RWPE2 (cell line): Measurements from ENCODE around the gene PRDM16.

Experiments
- ATAC-seq: fragments of 200-7000 bp; cut with Tn5 transposase; 3 replicates; pipeline ENCODE4 v1.9.1; 2021; ENCODE audit warnings: low read depth
- DNase-seq: peaks from one replicate; pipeline ENCODE4 v3.0.0-alpha.2; 2020; ENCODE audit warnings: low spot score
- H3K27ac ChIP-seq: fragments of 450-650 bp; 2 replicates; pipeline ENCODE4 v1.5.1; 2017; ENCODE audit warnings: mild to moderate bottlenecking; ENCODE audit not compliant: poor library complexity, severe bottlenecking
- H3K27me3 ChIP-seq: fragments of 250-450 bp; sonication (Bioruptor Pico); 2 replicates; pipeline ENCODE4 v1.5.1; 2021; ENCODE audit warnings: mild to moderate bottlenecking, moderate library complexity; ENCODE audit not compliant: insufficient read depth, poor library complexity, severe bottlenecking
- H3K36me3 ChIP-seq: fragments of 250-450 bp; sonication (Bioruptor Pico); 2 replicates; pipeline ENCODE4 v1.5.1; 2020; ENCODE audit warnings: low read depth, mild to moderate bottlenecking, moderate library complexity
- H3K4me1 ChIP-seq: fragments of 250-450 bp; sonication (Bioruptor Pico); 2 replicates; pipeline ENCODE4 v1.5.1; 2021; ENCODE audit warnings: mild to moderate bottlenecking, moderate library complexity; ENCODE audit not compliant: insufficient read depth, poor library complexity, severe bottlenecking
- H3K4me3 ChIP-seq: fragments of 250-450 bp; sonication (Bioruptor Pico); 2 replicates; pipeline ENCODE4 v1.5.1; 2021; ENCODE audit warnings: mild to moderate bottlenecking, moderate library complexity; ENCODE audit not compliant: severe bottlenecking
- H3K9me3 ChIP-seq: fragments of 250-450 bp; sonication (Bioruptor Pico); 2 replicates; pipeline ENCODE4 v1.5.1; 2021; ENCODE audit warnings: mild to moderate bottlenecking, moderate library complexity; ENCODE audit not compliant: severe bottlenecking
- TF ChIP-seq, protein P1 (sequence below): fragments of 450-650 bp; IDR thresholded peaks from one replicate; pipeline ENCODE4 v1.5.1; 2017; ENCODE audit warnings: mild to moderate bottlenecking, moderate library complexity; ENCODE audit not compliant: poor library complexity, severe bottlenecking

PRDM16 gene

DNA sequence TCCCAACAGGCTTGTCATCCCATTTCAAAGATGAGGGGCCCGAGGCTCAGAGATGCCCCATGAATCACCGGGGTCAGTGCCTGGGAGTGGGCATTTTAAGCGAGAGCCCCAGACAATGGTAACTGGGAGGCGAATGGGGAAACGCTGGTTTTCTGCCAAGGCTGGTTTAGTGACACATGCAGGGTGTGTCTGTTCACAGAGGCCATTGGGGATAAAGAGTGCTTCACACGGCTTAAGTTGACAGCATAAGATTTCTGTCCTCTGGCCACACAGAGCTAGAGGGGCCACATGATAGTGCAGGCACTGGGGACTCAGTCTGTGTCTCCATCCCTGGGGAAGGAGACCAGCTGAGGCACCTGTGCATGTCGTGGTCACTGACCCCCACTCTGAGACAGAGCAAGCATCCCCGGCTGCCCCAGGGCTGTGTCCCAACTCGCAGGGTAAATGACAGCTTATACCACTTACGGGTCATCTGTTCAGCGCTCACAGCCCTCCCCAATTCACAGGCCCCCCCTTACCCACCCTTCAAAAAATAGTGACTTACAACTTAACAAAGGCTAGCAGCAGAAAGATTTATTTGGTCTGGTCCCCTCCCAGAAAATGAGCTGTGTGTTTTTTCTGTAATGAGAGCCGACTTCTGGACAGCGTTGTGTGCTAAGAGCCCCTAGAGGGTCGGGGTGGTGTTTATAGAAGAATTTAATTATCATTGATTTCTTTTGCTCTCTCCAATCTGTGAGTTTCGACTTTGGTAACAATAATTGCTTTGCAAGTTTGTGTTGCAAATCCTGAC lies 350.6 kb downstream of the PRDM16 start:
- TF ChIP-seq, protein P1, sequence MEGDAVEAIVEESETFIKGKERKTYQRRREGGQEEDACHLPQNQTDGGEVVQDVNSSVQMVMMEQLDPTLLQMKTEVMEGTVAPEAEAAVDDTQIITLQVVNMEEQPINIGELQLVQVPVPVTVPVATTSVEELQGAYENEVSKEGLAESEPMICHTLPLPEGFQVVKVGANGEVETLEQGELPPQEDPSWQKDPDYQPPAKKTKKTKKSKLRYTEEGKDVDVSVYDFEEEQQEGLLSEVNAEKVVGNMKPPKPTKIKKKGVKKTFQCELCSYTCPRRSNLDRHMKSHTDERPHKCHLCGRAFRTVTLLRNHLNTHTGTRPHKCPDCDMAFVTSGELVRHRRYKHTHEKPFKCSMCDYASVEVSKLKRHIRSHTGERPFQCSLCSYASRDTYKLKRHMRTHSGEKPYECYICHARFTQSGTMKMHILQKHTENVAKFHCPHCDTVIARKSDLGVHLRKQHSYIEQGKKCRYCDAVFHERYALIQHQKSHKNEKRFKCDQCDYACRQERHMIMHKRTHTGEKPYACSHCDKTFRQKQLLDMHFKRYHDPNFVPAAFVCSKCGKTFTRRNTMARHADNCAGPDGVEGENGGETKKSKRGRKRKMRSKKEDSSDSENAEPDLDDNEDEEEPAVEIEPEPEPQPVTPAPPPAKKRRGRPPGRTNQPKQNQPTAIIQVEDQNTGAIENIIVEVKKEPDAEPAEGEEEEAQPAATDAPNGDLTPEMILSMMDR = no peak
- peaks cover 16% of the 10 kb centered on the region for H3K27me3 ChIP-seq
- no peak overlapping the region for H3K27ac ChIP-seq
- H3K9me3 ChIP-seq = no peaks in the 10 kb centered on the region
- H3K36me3 ChIP-seq = no peaks in the 10 kb centered on the region
- H3K4me1 ChIP-seq = no peaks in the 10 kb centered on the region
- DNase-seq = no peak
- 0 out of 3 replicates have a peak, but pooled peaks have one; percentile 34 for ATAC-seq
- H3K4me3 ChIP-seq = no peak overlapping the region

DNA sequence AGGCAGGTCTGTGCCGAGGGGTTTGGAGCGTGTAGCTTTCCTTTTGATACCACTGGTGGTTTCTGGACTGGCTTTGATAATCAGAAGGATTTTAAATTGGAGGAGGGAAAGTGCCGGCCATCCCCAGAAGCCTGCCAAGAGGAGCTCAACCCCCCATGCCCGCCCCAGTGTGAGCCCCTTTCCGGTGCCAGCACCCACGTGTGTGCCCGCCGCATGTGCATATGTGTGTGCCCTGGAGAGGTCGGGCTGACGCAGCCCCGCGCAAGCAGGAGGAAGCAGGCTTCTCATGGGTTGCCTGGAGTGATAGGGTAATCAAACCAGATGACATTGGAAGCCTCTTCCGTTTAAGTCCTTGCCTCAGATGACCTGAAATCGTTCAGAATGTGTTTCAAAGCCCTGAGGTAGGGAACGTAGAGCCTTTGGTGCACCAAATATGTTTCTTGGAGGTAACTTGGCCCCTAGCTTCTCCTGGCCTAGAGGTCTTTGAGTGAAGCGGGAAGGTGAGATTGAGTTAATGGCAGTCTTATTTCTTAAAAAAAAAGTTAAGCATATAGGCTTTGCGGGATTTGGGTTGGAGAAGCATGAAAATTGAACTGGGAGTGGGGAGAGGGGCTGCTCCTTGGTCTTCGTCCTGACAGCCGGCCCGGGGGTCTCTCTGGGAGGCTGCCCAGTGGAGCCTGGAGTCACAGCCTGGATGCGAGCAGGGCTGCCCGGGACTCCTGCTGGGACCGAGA lies 351.4 kb downstream of the PRDM16 start:
- H3K9me3 ChIP-seq = no peaks in the 10 kb centered on the region
- no peak for ATAC-seq
- no peak overlapping the region for H3K4me3 ChIP-seq
- H3K27ac ChIP-seq = no peak overlapping the region
- no peaks in the 10 kb centered on the region for H3K36me3 ChIP-seq
- DNase-seq = no peak
- H3K27me3 ChIP-seq = peaks cover 16% of the 10 kb centered on the region
- no peaks in the 10 kb centered on the region for H3K4me1 ChIP-seq
- TF ChIP-seq, protein P1 = no peak

DNA sequence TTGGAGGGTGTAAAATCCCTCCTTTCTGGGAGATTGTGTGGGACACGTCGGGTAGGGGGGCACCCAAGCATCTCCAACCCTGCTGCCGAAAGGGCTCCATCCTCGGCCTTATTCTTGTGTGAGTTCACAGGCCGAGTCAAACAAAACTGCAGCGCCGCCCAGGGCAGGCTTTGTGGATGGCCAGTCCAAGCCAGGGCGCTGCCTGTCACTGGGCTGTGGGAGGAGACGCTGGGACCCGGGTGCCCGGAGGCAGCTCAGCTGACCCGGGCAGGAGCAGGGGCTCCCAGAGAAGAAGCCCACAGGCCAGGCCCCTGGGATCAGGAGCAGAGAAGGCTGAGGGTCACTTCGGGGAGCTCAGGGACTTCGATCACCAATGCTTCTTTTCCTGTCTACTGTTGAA lies 353.6 kb downstream of the PRDM16 start:
- no peak overlapping the region for H3K4me3 ChIP-seq
- TF ChIP-seq, protein P1 = no peak
- no peaks in the 10 kb centered on the region for H3K9me3 ChIP-seq
- peaks cover 16% of the 10 kb centered on the region for H3K27me3 ChIP-seq
- DNase-seq (no peak), ATAC-seq (no peak)
- no peaks in the 10 kb centered on the region for H3K4me1 ChIP-seq
- H3K36me3 ChIP-seq = no peaks in the 10 kb centered on the region
- H3K27ac ChIP-seq = no peak overlapping the region

DNA sequence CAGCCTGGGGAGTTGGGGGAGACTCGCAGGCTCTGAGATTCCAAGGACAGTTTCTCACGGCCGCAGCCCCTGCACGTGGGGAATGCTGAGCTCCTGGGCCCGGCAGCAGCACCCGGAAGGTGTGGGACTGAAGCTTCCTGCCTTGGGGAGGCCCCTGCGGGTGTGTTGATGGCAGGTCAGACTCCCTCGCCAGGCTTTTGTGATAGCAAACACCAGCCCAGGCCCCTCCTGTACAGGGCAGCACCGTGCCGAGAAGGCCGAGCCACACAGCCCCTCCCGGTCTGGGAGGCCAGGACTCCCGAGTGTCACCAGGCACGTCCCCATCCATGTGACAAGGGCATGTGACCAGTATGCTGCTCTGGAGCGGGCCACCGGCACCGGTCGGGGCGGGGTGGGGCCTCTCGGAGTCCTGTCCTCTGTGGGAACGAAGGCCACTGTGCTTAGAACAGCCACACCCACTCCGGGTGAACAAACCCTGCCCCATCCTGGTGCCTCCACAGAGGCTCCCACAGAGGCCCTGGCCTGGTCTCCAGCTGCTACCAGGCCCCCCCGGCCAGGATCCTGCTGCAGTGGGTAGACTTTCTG lies 354.3 kb downstream of the PRDM16 start:
- DNase-seq = no peak
- Histone ChIP-seq H3K9me3 (no peaks in the 10 kb centered on the region), H3K4me3 (no peak overlapping the region), H3K4me1 (no peaks in the 10 kb centered on the region), H3K27me3 (peaks cover 16% of the 10 kb centered on the region), H3K27ac (no peak overlapping the region), H3K36me3 (no peaks in the 10 kb centered on the region)
- no peak for ATAC-seq
- TF ChIP-seq, protein P1 = no peak
